Body of pancreas (tissue), 4 donors: Measurements from ENCODE around the gene ANKS1A.

Experiments
- POLR2A ChIP-seq, 3 donors: fragments of 450-650 bp; IDR thresholded peaks; one replicate each; pipeline ENCODE4 v1.6.1; 2016; ENCODE audit warnings: antibody characterized with exemption in 3 of 3, mild to moderate bottlenecking in 2 of 3
- TF ChIP-seq, protein P1 (sequence below), 7 experiments: fragments of 450-650 bp in 4 of 7; fragments of 200-600 bp in 3 of 7; sonication (generic) in 3 of 7; IDR thresholded peaks; one replicate each; pipeline ENCODE4 v1.5.1; 2016 to 2019; ENCODE audit warnings: antibody characterized with exemption in 7 of 7

DNA sequence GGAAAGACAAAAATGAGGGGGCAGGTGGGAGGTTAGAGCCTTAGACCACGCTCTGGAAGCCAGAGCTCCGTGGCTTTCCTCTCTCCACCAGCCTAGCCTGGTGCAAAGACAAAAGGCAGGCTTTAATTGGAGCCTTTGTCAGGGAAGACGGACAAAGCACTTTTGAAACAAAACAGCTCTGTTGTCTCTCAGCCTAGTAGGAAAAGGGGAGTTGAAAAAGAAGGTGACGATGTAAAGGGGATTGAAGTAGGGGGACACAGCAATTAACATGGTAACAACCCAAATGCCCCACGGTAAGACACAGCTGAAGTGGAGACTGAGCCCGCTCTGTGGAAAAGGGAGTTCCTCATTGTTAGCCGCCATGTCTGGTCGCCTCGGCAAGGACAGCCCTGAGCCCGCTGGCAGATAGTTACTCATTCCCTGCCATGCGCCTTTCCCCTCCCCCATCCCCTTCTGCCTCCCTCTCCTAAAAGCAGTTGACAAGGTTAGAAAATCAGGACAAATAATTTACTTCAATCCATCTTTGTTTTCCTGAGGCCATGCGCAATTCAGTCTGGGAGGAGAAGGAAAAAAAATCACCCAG lies 159.1 kb downstream of the ANKS1A start:
- TF ChIP-seq, protein P1, sequence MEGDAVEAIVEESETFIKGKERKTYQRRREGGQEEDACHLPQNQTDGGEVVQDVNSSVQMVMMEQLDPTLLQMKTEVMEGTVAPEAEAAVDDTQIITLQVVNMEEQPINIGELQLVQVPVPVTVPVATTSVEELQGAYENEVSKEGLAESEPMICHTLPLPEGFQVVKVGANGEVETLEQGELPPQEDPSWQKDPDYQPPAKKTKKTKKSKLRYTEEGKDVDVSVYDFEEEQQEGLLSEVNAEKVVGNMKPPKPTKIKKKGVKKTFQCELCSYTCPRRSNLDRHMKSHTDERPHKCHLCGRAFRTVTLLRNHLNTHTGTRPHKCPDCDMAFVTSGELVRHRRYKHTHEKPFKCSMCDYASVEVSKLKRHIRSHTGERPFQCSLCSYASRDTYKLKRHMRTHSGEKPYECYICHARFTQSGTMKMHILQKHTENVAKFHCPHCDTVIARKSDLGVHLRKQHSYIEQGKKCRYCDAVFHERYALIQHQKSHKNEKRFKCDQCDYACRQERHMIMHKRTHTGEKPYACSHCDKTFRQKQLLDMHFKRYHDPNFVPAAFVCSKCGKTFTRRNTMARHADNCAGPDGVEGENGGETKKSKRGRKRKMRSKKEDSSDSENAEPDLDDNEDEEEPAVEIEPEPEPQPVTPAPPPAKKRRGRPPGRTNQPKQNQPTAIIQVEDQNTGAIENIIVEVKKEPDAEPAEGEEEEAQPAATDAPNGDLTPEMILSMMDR (IDR thresholded peaks at IDR 0.05): no peak
- no peak for TF ChIP-seq POLR2A (IDR thresholded peaks at IDR 0.05)
